Spleen (tissue), 7 donors: ENCODE data around the gene UBE2V1.

ENCODE experiments used
- CTCF ChIP-seq, 11 experiments: fragments of 200-600 bp in 7 of 11; fragments of 450-650 bp in 4 of 11; sonication (generic) in 4 of 11; IDR thresholded peaks in 8 of 11; conservative IDR thresholded peaks in 3 of 11; 1 replicate in 7 of 11; 2 replicates in 4 of 11; pipeline versions ENCODE4 v1.4.0 to v1.8.0; 2016 to 2021; ENCODE audit warnings: antibody characterized with exemption in 11 of 11, inconsistent platforms in 4 of 11, mild to moderate bottlenecking in 1 of 11
- POLR2A ChIP-seq, 3 donors: fragments of 450-650 bp; IDR thresholded peaks; one replicate each; pipeline ENCODE4 v1.5.1; 2017; ENCODE audit warnings: antibody characterized with exemption in 3 of 3, mild to moderate bottlenecking in 1 of 3
- donor health status: DM: no; HTN: no; CAD: no; lungs with moderate emphysema.
- donor health status: DM: no; HTN: no; CAD: no.
- donor health status: DM: no; HTN: no; CAD: no.

- TF ChIP-seq CTCF (IDR thresholded peaks at IDR 0.05 in 8 of 11, conservative IDR thresholded peaks at IDR 0.05 in 3 of 11) (no peak), POLR2A (IDR thresholded peaks at IDR 0.05) (no peak)
Measured at GRCh38 chr20:50032955-50033666, 79.8 kb downstream of the UBE2V1 start.
